OCI-LY7 (cell line): ENCODE data around the gene SPAG16. TPM values are rescaled to one million over a fixed set of nuclear protein-coding genes. Genes with fewer than 3 reads are reported as not detected.

Experiments
- BruUV-seq: library from RNA; stranded (reverse); fragments of 400-500 nt; replicated peaks from 2 replicates; lab custom pipeline; 2021; lab: Mats Ljungman, UMichigan
- CTCF ChIA-PET: fragments of 300-600 bp; sonication (Branson Sonifier 250); formaldehyde crosslinking; loops from one replicate; lab custom pipeline; 2022; ENCODE audit warnings: antibody characterized with exemption; ENCODE audit not compliant: unreplicated experiment; lab: Charles Lee
- POLR2A ChIA-PET: fragments of 300-600 bp; sonication (Branson Sonifier 250); formaldehyde crosslinking; loops from one replicate; lab custom pipeline; 2022; ENCODE audit warnings: antibody characterized with exemption; lab: Charles Lee
- DNase-seq: peaks from one replicate; pipeline ENCODE4 v3.0.0-alpha.2; 2015; ENCODE audit warnings: low spot score
- H2AFZ ChIP-seq: fragments of 200-600 bp; sonication (generic), shearing (Covaris generic); 2 replicates; pipeline ENCODE4 v1.6.1; 2014; ENCODE audit warnings: mild to moderate bottlenecking, antibody characterized with exemption, low read length, moderate library complexity
- H3K27ac ChIP-seq: fragments of 200-600 bp; sonication (generic); 2 replicates; pipeline ENCODE4 v1.5.1; 2014; ENCODE audit warnings: mixed run types, low read depth, mild to moderate bottlenecking, moderate library complexity, low read length, inconsistent platforms; ENCODE audit not compliant: poor library complexity, severe bottlenecking
- H3K36me3 ChIP-seq: fragments of 200-600 bp; sonication (generic); 2 replicates; pipeline ENCODE4 v1.6.1; 2014; ENCODE audit warnings: mild to moderate bottlenecking, antibody characterized with exemption, low read length, moderate library complexity, mixed read lengths; ENCODE audit not compliant: insufficient read depth
- H3K4me1 ChIP-seq: fragments of 200-600 bp; sonication (generic); 2 replicates; pipeline ENCODE4 v1.5.1; 2014; ENCODE audit warnings: mild to moderate bottlenecking, low read length; ENCODE audit not compliant: insufficient read depth, poor library complexity, severe bottlenecking
- H3K4me2 ChIP-seq: fragments of 200-600 bp; sonication (generic); 2 replicates; pipeline ENCODE4 v1.6.1; 2014; ENCODE audit warnings: mild to moderate bottlenecking, low read length
- H3K4me3 ChIP-seq: fragments of 200-600 bp; sonication (generic); 2 replicates; pipeline ENCODE4 v1.5.1; 2014; ENCODE audit warnings: mild to moderate bottlenecking, low read depth, low read length; ENCODE audit not compliant: poor library complexity, severe bottlenecking
- H3K79me2 ChIP-seq: fragments of 200-600 bp; sonication (generic); 2 replicates; pipeline ENCODE4 v1.6.1; 2016; ENCODE audit warnings: low read depth, mild to moderate bottlenecking, low read length, moderate library complexity, mixed read lengths; ENCODE audit not compliant: insufficient read depth
- H3K9me2 ChIP-seq: fragments of 200-600 bp; sonication (generic); 2 replicates; pipeline ENCODE4 v1.6.1; 2016; ENCODE audit warnings: mild to moderate bottlenecking, low read length, mixed read lengths; ENCODE audit not compliant: insufficient read depth
- H3K9me3 ChIP-seq: fragments of 200-600 bp; sonication (generic); 2 replicates; pipeline ENCODE4 v1.6.1; 2014; ENCODE audit warnings: mild to moderate bottlenecking, mixed run types, low read length, mixed read lengths
- H4K20me1 ChIP-seq: fragments of 200-600 bp; sonication (generic); 2 replicates; pipeline ENCODE4 v1.6.1; 2014; ENCODE audit warnings: mild to moderate bottlenecking, antibody characterized with exemption, low read length, moderate library complexity, mixed read lengths; ENCODE audit not compliant: insufficient read depth
- EZH2phosphoT487 ChIP-seq: fragments of 200-600 bp; sonication (generic); IDR thresholded peaks from 2 replicates; pipeline ENCODE4 v1.6.1; 2018; ENCODE audit warnings: low read depth, borderline replicate concordance, mild to moderate bottlenecking, mixed run types, antibody characterized with exemption, low read length, moderate library complexity, mixed read lengths
- intact Hi-C: fragments of 100-400 bp; cut with micrococcal nuclease; formaldehyde crosslinking; loops from one replicate; pipeline ENCODE4 v1.10.0; 2022; ENCODE audit not compliant: unreplicated experiment
- total RNA-seq, 2 experiments: library from RNA; depleted of rRNA in 1 of 2; stranded (reverse); fragments of >200 nt in 1 of 2; shearing (Covaris generic) in 1 of 2; gene quantifications; 2 replicates each; pipeline ENCODE4 v1.2.3, GENCODE V29; 2014 to 2022
- TF ChIP-seq, protein P1 (sequence below): fragments of 200-600 bp; sonication (generic); conservative IDR thresholded peaks from 2 replicates; pipeline ENCODE4 v1.5.1; 2014; ENCODE audit warnings: mild to moderate bottlenecking, antibody characterized with exemption, low read length, moderate library complexity, mixed read lengths

SPAG16 gene
- total RNA-seq, 2 experiments from 2014 or later = 22.1 to 24.2 TPM

DNA sequence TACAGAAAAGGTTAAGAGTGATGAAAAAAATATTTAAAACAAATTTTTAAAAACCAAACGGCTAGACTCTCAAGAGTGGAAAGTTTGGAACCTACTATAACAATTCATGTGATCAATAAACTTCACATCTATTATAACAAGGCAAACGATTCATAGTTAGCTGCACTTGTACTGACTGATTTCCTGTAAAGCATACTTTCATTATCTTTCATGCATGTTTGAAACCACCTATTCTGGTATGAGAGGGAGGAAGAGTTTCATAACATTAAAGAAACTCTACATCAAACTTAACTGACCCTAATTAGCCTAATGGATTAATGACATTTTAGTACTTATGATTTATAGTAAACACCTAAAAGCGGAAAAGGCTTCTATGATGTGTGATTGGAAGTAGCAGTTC, 1082.9 kb downstream of the SPAG16 start:
- ChIA-PET POLR2A (interaction anchor here (0.6 kb wide), 1 partner anchor 30 kb away, joined by 3 read pairs; no protein-coding TSS in a partner anchor), CTCF (no interaction called here)
- no peak for DNase-seq

DNA sequence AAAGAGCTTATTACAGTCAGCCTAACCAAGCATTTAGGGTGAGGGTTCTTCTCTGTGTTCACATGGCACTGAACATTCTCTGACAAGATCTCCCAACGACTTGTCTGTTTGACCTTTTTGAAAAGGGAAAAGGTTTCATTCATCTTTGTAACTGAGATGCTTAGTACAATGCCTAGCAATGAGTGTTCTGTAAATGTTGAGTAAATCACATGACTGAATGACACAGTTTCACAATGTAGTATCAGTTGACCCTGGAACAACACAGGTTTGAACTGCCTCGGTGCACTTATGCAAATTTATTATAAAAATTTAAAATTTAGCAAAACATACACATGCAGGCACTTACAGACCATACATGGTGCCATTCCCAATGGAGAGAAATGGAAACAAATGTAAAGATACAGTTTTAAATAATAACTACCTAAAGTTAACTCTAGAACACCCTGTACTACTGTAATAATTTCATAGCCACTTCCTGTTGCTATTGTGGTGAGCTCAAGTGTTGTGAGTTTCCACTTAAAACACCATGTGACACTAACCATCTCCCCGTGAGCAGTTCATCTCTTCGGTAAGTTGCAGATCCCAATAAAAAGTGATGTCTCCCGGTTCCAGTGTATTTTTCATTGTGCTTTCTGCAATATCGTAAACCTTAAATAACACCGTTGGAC, 1092.5 kb downstream of the SPAG16 start:
- CTCF ChIA-PET = no interaction called here
- intact Hi-C loops = no loop called here
- Histone ChIP-seq H3K4me2 (no peak overlapping the region), H3K9me3 (no peaks in the 10 kb centered on the region), H2AFZ (no peak overlapping the region), H3K79me2 (no peaks in the 10 kb centered on the region), H3K9me2 (no peaks in the 10 kb centered on the region), H3K4me3 (no peak overlapping the region), H4K20me1 (no peaks in the 10 kb centered on the region), H3K27ac (no peak overlapping the region), H3K4me1 (no peaks in the 10 kb centered on the region), H3K36me3 (no peaks in the 10 kb centered on the region)
- POLR2A ChIA-PET = no interaction called here
- BruUV-seq = no TSS peak
- TF ChIP-seq, protein P1, sequence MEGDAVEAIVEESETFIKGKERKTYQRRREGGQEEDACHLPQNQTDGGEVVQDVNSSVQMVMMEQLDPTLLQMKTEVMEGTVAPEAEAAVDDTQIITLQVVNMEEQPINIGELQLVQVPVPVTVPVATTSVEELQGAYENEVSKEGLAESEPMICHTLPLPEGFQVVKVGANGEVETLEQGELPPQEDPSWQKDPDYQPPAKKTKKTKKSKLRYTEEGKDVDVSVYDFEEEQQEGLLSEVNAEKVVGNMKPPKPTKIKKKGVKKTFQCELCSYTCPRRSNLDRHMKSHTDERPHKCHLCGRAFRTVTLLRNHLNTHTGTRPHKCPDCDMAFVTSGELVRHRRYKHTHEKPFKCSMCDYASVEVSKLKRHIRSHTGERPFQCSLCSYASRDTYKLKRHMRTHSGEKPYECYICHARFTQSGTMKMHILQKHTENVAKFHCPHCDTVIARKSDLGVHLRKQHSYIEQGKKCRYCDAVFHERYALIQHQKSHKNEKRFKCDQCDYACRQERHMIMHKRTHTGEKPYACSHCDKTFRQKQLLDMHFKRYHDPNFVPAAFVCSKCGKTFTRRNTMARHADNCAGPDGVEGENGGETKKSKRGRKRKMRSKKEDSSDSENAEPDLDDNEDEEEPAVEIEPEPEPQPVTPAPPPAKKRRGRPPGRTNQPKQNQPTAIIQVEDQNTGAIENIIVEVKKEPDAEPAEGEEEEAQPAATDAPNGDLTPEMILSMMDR = no peak
- no peak for TF ChIP-seq EZH2phosphoT487
- DNase-seq = no peak

More for the DNA sequence above, 1082.9 kb downstream of the SPAG16 start:
- no TSS peak for BruUV-seq
- H3K4me1 ChIP-seq = no peaks in the 10 kb centered on the region
- H3K9me2 ChIP-seq = no peaks in the 10 kb centered on the region
- H3K36me3 ChIP-seq = no peaks in the 10 kb centered on the region
- no peak overlapping the region for H2AFZ ChIP-seq
- TF ChIP-seq EZH2phosphoT487 = no peak
- TF ChIP-seq, protein P1 = no peak
- no peak overlapping the region for H3K4me2 ChIP-seq
- H3K79me2 ChIP-seq = no peaks in the 10 kb centered on the region
- H3K4me3 ChIP-seq = no peak overlapping the region
- H4K20me1 ChIP-seq = no peaks in the 10 kb centered on the region
- no peak overlapping the region for H3K27ac ChIP-seq
- no peaks in the 10 kb centered on the region for H3K9me3 ChIP-seq
- intact Hi-C loops = no loop called here

DNA sequence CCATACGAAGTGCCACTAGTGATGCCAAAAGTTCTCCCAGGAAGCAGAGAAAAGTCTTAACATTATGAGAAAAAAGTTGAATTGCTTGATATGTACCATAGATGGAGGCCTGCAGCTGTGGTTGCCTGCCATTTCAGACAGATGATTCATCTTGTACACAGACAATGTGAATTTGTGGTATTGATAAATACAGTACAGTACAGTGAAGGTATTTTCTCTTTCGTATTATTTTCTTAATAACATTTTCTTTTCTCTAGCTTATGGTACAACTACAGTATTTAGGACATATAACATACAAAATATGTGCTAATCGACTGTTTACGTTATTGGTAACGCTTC, 1093.0 kb downstream of the SPAG16 start:
- no peak overlapping the region for H3K4me2 ChIP-seq
- no peaks in the 10 kb centered on the region for H3K9me3 ChIP-seq
- no TSS peak for BruUV-seq
- TF ChIP-seq, protein P1 = no peak
- TF ChIP-seq EZH2phosphoT487 = no peak
- no peak overlapping the region for H3K27ac ChIP-seq
- DNase-seq = no peak
- H3K36me3 ChIP-seq = no peaks in the 10 kb centered on the region
- H4K20me1 ChIP-seq = no peaks in the 10 kb centered on the region
- CTCF ChIA-PET = no interaction called here
- intact Hi-C loops = no loop called here
- POLR2A ChIA-PET = no interaction called here
- H3K79me2 ChIP-seq = no peaks in the 10 kb centered on the region
- no peak overlapping the region for H2AFZ ChIP-seq
- no peak overlapping the region for H3K4me3 ChIP-seq
- H3K9me2 ChIP-seq = no peaks in the 10 kb centered on the region
- no peaks in the 10 kb centered on the region for H3K4me1 ChIP-seq
